Activated CD4-positive, alpha-beta memory T cell treated with anti-CD3 and anti-CD28 coated beads for 36 hours (primary cell): Measurements from ENCODE around the gene PCSK6. TPM values are rescaled to one million over a fixed set of nuclear protein-coding genes. Genes with fewer than 3 reads are reported as not detected.

Source experiments
- CTCF ChIA-PET: fragments of 350-600 bp; sonication (Branson Sonifier 250); formaldehyde crosslinking; loops from one replicate; lab custom pipeline; 2021; ENCODE audit warnings: antibody characterized with exemption, inconsistent platforms; lab: Charles Lee
- POLR2A ChIA-PET: fragments of 350-600 bp; sonication (Branson Sonifier 250); formaldehyde crosslinking; loops from one replicate; lab custom pipeline; 2021; ENCODE audit warnings: antibody characterized with exemption; lab: Charles Lee
- DNase-seq: peaks from one replicate; pipeline ENCODE4 v3.0.0-alpha.2; 2020
- H3K27ac Mint-ChIP-seq: one replicate; pipeline ENCODE4 v1.8.0; 2021; ENCODE audit warnings: mixed read lengths
- H3K27me3 Mint-ChIP-seq: one replicate; pipeline ENCODE4 v1.8.0; 2021; ENCODE audit warnings: mixed read lengths
- H3K36me3 Mint-ChIP-seq: one replicate; pipeline ENCODE4 v1.8.0; 2021; ENCODE audit warnings: mixed read lengths
- H3K4me1 Mint-ChIP-seq: one replicate; pipeline ENCODE4 v1.8.0; 2021; ENCODE audit warnings: low read depth, mixed read lengths
- H3K4me3 Mint-ChIP-seq: one replicate; pipeline ENCODE4 v1.8.0; 2021; ENCODE audit warnings: mild to moderate bottlenecking, mixed read lengths
- H3K9me3 Mint-ChIP-seq: one replicate; pipeline ENCODE4 v1.8.0; 2021; ENCODE audit warnings: mixed read lengths
- intact Hi-C: fragments of 100-400 bp; cut with micrococcal nuclease; formaldehyde crosslinking; loops from one replicate; pipeline ENCODE4 v1.15.1; 2023
- total RNA-seq, 2 experiments: library from RNA; stranded (reverse); gene quantifications; one replicate each; pipeline ENCODE4 v1.2.3, GENCODE V29; 2021

The PCSK6 gene
- total RNA-seq, 2 experiments from 2014 or later: 0.24 to 0.58 TPM

DNA sequence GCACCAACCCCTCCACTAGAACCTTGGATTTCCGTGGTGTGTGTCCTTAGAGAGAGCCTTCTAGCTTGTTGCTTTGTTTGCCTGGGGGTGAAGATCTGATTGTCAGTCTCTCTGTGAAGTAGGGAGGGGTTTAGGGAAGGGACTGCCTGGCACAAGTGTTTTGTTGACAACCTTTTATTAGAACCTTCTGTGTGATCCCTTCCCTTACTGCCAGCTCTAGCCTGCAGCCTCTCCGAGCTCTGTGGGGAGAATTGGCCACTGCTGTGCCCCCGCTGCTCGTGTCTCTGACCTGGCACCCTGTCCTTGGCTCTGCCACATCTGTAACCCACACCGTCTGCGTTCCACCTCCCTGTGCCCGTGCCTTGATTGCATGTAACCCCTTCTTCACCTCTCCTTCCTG is 30.9 kb upstream of the PCSK6 start:
- Mint-ChIP-seq H3K27ac (no peak overlapping the region), H3K9me3 (peaks cover 34% of the 10 kb centered on the region), H3K4me3 (no peak overlapping the region), H3K36me3 (peaks cover 5% of the 10 kb centered on the region), H3K4me1 (peaks cover 2% of the 10 kb centered on the region), H3K27me3 (peaks cover 8% of the 10 kb centered on the region)
- POLR2A ChIA-PET: no interaction called here
- CTCF ChIA-PET: interaction anchor here (0.6 to 1.5 kb wide), 2 partner anchors 9 to 18 kb away, joined by 3 read pairs; no protein-coding TSS in a partner anchor
- no peak for DNase-seq
- intact Hi-C loops: no loop called here

DNA sequence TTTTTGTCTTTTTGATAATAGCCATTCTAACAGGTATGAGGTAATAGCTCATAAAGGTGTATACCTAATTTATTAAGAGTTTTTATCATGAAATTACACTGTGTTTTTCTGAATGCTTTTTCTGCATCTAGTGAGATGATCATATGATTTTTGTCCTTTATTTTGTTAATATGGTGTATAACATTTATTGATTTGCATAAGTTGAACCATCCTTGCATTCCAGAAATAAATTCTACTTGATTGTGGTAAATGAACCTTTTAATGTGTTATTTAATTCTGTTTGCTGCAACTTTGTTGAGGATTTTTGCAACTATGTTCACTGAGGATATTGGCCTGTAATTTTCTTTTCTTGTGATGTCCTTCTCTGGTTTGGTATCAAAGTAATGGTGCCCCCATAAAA is 28.0 kb upstream of the PCSK6 start:
- CTCF ChIA-PET: no interaction called here
- H3K27ac Mint-ChIP-seq: no peak overlapping the region

DNA sequence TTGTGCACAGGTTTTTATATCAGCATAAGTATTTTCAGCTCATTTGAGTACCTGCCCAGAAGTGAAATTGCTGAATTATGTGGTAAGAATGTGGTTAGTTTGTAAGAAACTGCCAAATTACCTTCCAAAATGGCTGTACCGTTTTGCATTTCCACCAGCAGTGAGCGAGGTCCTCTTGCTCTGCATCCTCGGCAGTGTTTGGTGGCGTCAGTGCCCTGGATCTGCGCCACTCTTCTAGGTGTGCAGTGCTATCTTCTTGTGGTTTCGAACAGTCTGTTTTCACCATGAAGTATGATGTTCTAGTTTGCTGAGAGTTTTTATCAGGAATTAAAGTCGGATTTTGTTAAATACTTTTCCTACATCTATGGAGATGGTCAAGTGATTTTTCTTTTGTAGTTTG is 24.8 kb upstream of the PCSK6 start:
- peaks cover 6% of the 10 kb centered on the region for H3K27me3 Mint-ChIP-seq

More for the DNA sequence above, 28.0 kb upstream of the PCSK6 start:
- peaks cover 5% of the 10 kb centered on the region for H3K36me3 Mint-ChIP-seq
- POLR2A ChIA-PET: no interaction called here
- peaks cover 11% of the 10 kb centered on the region for H3K27me3 Mint-ChIP-seq
- H3K4me3 Mint-ChIP-seq: no peak overlapping the region
- peaks cover 2% of the 10 kb centered on the region for H3K4me1 Mint-ChIP-seq
- H3K9me3 Mint-ChIP-seq: peaks cover 39% of the 10 kb centered on the region
- DNase-seq: no peak
- intact Hi-C loops: no loop called here

DNA sequence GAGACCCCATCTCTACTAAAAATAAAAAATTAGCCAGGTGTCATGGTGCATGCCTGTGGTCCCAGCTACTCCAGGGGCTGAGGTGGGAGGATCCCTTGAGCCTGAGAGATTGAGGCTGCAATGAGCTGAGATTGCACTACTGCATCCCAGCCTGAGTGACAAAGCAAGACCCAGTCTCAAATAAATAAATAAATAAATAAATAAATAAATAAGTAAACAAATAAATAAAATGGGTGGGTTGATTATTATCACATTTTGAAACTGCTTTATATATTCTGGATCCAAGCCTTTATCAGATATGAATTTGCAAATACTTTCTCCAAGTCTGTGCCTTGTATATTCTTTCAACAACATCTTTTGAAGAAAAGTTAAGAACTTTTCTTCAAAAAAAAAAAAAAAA is 22.2 kb upstream of the PCSK6 start:
- POLR2A ChIA-PET: no interaction called here

More for the DNA sequence above, 24.8 kb upstream of the PCSK6 start:
- H3K36me3 Mint-ChIP-seq: peaks cover 5% of the 10 kb centered on the region
- peaks cover 37% of the 10 kb centered on the region for H3K9me3 Mint-ChIP-seq
- ChIA-PET CTCF (no interaction called here), POLR2A (no interaction called here)
- H3K4me3 Mint-ChIP-seq: no peak overlapping the region
- no peak for DNase-seq
- no peaks in the 10 kb centered on the region for H3K4me1 Mint-ChIP-seq
- H3K27ac Mint-ChIP-seq: no peak overlapping the region
- intact Hi-C loops: no loop called here

DNA sequence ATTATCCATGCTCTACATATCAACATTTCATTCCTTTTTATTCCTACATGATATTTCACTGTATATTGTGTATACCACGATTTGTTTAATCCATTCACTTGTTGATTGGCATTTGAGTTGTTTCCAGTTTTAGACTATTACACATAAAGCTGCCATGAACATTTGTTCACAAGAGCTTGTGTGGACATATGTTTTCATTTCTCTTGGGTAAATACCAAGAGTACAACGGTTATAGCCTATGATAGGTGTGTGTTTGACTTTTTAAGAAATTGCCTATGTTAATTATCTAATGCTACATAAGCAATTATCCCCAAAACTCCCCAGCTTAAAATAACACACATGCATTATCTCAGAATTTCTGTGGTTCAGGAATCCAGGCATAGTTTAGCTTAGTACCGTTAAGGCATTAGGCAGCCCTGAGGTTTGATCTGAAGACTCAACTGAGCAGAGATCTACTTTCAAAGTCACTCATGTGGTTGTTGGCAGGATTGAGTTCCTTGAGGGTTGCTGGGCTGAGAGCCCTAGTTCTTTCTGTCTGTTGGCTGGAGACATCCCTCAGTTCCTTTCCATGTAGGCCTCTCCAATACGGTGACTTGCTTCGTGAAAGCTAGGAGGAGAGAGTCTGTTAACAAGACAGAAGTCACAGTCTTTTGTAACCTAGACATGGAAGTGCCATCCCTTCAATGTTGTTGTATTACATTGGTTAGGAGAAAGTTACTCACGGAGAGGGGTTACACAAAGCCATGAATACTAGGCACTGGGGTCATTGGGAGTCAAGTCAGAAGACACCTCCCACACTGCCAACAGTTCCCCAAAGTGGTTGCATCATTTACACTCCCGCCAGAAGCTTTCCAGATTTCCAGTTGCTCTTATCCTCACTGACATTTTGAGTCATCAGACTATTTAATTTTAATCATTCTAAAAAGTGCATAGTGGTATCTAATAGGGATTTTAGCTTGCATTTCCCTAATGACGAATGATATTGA is 21.0 kb upstream of the PCSK6 start:
- Mint-ChIP-seq H3K27ac (no peak overlapping the region), H3K36me3 (no peaks in the 10 kb centered on the region), H3K4me1 (no peaks in the 10 kb centered on the region), H3K4me3 (no peak overlapping the region), H3K27me3 (peaks cover 6% of the 10 kb centered on the region), H3K9me3 (peaks cover 6% of the 10 kb centered on the region)
- DNase-seq: no peak
- intact Hi-C loops: no loop called here
- POLR2A ChIA-PET: no interaction called here
- CTCF ChIA-PET: interaction anchor here (1.7 kb wide), 1 partner anchor 9 kb away, joined by 11 read pairs; no protein-coding TSS in a partner anchor

More for the DNA sequence above, 22.2 kb upstream of the PCSK6 start:
- Mint-ChIP-seq H3K4me1 (no peaks in the 10 kb centered on the region), H3K36me3 (peaks cover 3% of the 10 kb centered on the region), H3K4me3 (no peak overlapping the region), H3K27ac (no peak overlapping the region), H3K27me3 (peaks cover 6% of the 10 kb centered on the region), H3K9me3 (peaks cover 15% of the 10 kb centered on the region)
- no peak for DNase-seq
- intact Hi-C loops: no loop called here
- CTCF ChIA-PET: interaction anchor here (0.7 to 1.5 kb wide), 2 partner anchors 8 to 10 kb away, joined by 3 to 6 read pairs; no protein-coding TSS in a partner anchor

DNA sequence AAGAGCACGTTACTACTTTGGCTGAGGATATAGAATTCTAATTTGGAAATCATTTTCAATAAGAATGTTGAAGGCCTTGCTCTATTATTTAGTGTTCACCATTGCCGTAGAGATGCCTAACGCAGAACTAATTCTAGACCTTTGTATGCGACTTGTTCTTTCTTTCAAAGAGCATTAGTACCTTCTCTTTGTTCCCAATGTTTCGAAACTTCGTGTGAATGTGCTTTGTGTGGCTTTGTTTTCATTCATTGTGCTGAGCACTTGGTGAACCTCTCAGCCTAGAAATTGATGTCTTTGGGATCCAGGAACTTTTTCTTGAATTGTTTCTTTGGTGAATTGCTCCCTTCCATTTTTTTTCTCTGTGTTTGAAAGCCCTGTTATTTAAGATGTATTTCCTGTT is 19.8 kb upstream of the PCSK6 start:
- no peaks in the 10 kb centered on the region for H3K36me3 Mint-ChIP-seq
- no peak for DNase-seq
- POLR2A ChIA-PET: no interaction called here
- H3K4me3 Mint-ChIP-seq: no peak overlapping the region
- intact Hi-C loops: no loop called here
- H3K27me3 Mint-ChIP-seq: peaks cover 6% of the 10 kb centered on the region
- H3K4me1 Mint-ChIP-seq: no peaks in the 10 kb centered on the region
- CTCF ChIA-PET: no interaction called here
- H3K27ac Mint-ChIP-seq: no peak overlapping the region
- H3K9me3 Mint-ChIP-seq: peaks cover 2% of the 10 kb centered on the region

DNA sequence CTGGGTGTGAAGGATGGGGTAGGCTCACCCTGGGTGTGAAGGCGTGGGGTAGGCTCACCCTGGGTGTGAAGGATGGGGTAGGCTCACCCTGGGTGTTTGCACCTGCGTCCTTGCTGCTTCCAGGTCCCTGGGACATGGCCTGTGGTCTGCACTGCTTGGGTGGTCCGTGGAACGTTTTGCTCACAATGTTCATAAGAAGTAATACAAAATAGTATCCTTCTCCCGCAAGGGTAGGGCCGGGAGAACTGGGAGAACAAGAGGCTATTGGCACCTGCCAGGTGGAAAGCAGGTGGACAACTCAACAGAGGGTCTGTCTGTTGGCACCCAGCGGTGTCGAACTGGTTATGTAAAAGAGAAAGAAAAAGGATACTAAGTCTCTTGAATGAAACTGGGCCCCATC is 17.0 kb upstream of the PCSK6 start:
- H3K4me3 Mint-ChIP-seq: no peak overlapping the region
- ChIA-PET CTCF (no interaction called here), POLR2A (no interaction called here)
- peaks cover 2% of the 10 kb centered on the region for H3K27me3 Mint-ChIP-seq
- no peak for DNase-seq
- no peak overlapping the region for H3K27ac Mint-ChIP-seq
- intact Hi-C loops: no loop called here
- H3K4me1 Mint-ChIP-seq: peaks cover 1% of the 10 kb centered on the region
- no peaks in the 10 kb centered on the region for H3K9me3 Mint-ChIP-seq
- no peaks in the 10 kb centered on the region for H3K36me3 Mint-ChIP-seq

DNA sequence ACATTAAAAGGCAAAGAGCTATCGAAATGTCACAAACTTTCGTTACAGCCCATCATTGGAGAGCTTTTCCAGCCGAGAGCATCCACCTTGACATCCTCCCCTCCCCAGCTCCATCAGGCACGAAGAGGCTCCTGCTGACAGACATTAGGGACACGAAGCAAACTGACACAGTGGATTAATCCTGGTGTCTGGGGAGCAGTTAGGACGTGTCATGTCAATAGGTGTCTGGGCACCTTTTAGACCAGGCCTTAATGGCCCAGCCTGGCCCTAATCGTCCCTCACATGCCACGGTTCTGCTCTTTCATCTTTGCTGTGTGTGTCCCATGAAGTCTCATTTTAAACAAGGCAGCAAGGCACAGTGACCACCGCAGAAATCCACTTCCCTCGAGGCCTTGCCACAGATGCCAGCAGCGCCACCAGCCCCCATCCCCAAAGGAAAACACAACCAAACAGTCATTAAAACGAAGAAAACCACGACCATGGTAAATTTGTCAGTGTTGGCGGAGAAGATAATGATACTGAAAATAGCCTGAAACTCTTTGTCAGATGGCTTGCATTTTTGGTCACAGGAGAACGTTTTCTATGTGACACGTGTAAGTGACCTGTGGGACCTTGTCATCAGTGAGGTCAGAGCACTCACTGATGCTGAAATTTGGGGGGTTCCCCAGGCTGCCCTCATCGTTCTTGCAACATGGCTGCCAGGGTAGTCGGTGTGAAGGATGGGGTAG is 16.3 kb upstream of the PCSK6 start:
- POLR2A ChIA-PET: no interaction called here
- Mint-ChIP-seq H3K9me3 (no peaks in the 10 kb centered on the region), H3K27ac (no peak overlapping the region), H3K4me1 (peaks cover 2% of the 10 kb centered on the region), H3K27me3 (peaks cover 3% of the 10 kb centered on the region), H3K4me3 (no peak overlapping the region), H3K36me3 (no peaks in the 10 kb centered on the region)
- no peak for DNase-seq
- CTCF ChIA-PET: no interaction called here
- intact Hi-C loops: no loop called here

DNA sequence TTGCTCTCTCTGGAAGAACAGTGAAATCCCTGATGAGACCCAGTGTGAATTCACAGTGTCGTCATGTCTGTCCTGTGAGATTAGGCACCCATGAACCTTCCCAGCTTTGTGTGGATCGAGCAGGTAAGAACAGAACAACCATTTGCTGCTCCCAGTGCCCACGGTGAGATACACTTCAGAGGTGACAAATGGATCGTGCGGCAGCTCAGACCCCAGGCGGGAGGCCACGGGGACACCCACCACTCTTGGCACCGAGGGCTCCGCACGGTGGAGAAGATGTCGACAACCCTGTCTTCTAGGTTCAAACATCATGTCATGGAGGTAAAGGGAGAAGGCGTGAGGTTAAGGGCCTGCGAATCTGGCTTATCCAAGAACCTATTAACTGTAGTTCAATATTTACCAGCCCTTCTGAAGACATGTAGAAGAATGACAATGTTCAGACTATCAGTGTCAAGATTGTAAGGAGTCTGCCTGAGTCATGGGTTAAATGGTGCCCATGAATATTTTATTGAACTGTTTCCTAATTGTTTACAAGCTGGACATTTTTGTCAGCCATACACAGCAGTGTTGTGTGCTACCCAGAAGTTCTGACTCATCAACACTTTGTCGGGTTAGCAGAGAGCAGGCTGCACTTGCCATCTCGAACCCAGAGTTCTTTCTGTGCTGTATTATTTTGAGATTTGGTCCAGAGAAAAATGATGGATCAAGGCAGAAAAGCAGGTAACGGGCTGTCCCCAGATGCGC is 15.5 kb upstream of the PCSK6 start:
- Mint-ChIP-seq H3K4me3 (no peak overlapping the region), H3K4me1 (peaks cover 2% of the 10 kb centered on the region), H3K9me3 (no peaks in the 10 kb centered on the region), H3K27me3 (peaks cover 3% of the 10 kb centered on the region), H3K36me3 (no peaks in the 10 kb centered on the region), H3K27ac (no peak overlapping the region)
- DNase-seq: no peak
- intact Hi-C loops: loop anchor here (5.0 kb wide), 1 partner anchor 147 kb away; the partner anchor contains the start of gene TM2D3
- POLR2A ChIA-PET: no interaction called here
- CTCF ChIA-PET: no interaction called here

DNA sequence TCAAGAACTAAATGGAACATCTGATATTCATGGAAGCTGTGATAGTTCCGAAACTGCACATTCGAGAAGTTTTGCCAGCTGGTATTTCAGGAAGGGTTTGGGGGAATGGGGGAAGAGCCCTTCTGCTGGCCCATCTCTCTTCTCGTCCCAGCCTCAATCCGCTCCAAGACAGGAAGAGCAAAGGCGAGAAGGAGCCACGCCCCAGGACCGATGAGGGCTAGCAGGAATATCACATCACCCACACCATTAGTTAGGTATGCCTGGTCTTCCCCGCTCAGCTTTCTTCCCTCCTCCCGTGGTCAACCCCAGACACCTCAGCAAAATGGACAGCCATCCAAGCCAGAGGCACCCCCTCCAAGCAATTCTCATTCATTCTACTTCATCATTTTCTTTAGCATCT is 14.9 kb upstream of the PCSK6 start:
- Mint-ChIP-seq H3K9me3 (no peaks in the 10 kb centered on the region), H3K4me3 (no peak overlapping the region), H3K27ac (no peak overlapping the region), H3K36me3 (no peaks in the 10 kb centered on the region), H3K27me3 (peaks cover 3% of the 10 kb centered on the region), H3K4me1 (peaks cover 2% of the 10 kb centered on the region)
- POLR2A ChIA-PET: no interaction called here
- no peak for DNase-seq
- CTCF ChIA-PET: no interaction called here
- intact Hi-C loops: loop anchor here (5.0 kb wide), 1 partner anchor 148 kb away; the partner anchor contains the start of gene TM2D3

DNA sequence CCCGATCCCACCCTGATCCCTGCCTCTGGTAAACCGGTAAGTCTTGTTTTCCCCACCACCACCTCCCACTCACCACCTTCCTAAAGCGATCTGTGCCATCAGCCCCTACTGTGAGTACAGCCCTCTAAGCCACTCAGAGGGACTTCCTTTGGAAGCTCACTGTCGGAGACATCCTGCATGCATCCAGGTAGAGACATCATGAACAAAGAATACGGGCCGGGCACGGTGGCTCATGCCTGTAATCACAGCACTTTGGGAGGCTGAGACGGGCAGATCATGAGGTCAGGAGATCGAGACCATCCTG is 13.7 kb upstream of the PCSK6 start:
- POLR2A ChIA-PET: no interaction called here
- DNase-seq: no peak
- Mint-ChIP-seq H3K27ac (no peak overlapping the region), H3K9me3 (no peaks in the 10 kb centered on the region), H3K27me3 (peaks cover 3% of the 10 kb centered on the region), H3K36me3 (no peaks in the 10 kb centered on the region), H3K4me1 (peaks cover 2% of the 10 kb centered on the region), H3K4me3 (no peak overlapping the region)
- intact Hi-C loops: loop anchor here (5.0 kb wide), 1 partner anchor 149 kb away; the partner anchor contains the start of gene TM2D3
- CTCF ChIA-PET: interaction anchor here (2.4 kb wide), 1 partner anchor 138 kb away, joined by 22 read pairs; no protein-coding TSS in a partner anchor
